ENCODE measurements around the gene IL1A. TPM values are rescaled to one million over a fixed set of nuclear protein-coding genes. Genes with fewer than 3 reads are reported as not detected.

Gene IL1A
- total RNA-seq, 1 donor from 2014 or later: not detected

- no peak overlapping the region for H3K4me3 Mint-ChIP-seq (ENCODE audit: unreplicated experiment)
These were observed 47.2 kb upstream of the IL1A start for GRCh38 chr2:112831513-112831845.

GRCh38 chr2:112830682-112831512, 46.6 kb upstream of the IL1A start:
- Mint-ChIP-seq H3K36me3 (ENCODE audit: unreplicated experiment) (no peaks in the 10 kb centered on the region), H3K4me1 (ENCODE audit: low read depth, unreplicated experiment) (no peaks in the 10 kb centered on the region), H3K4me3 (ENCODE audit: unreplicated experiment) (no peak overlapping the region), H3K27me3 (ENCODE audit: unreplicated experiment) (no peaks in the 10 kb centered on the region), H3K27ac (ENCODE audit: unreplicated experiment) (no peak overlapping the region), H3K9me3 (ENCODE audit: unreplicated experiment) (no peaks in the 10 kb centered on the region)
- no peak for DNase-seq
- TF ChIP-seq, protein P1, sequence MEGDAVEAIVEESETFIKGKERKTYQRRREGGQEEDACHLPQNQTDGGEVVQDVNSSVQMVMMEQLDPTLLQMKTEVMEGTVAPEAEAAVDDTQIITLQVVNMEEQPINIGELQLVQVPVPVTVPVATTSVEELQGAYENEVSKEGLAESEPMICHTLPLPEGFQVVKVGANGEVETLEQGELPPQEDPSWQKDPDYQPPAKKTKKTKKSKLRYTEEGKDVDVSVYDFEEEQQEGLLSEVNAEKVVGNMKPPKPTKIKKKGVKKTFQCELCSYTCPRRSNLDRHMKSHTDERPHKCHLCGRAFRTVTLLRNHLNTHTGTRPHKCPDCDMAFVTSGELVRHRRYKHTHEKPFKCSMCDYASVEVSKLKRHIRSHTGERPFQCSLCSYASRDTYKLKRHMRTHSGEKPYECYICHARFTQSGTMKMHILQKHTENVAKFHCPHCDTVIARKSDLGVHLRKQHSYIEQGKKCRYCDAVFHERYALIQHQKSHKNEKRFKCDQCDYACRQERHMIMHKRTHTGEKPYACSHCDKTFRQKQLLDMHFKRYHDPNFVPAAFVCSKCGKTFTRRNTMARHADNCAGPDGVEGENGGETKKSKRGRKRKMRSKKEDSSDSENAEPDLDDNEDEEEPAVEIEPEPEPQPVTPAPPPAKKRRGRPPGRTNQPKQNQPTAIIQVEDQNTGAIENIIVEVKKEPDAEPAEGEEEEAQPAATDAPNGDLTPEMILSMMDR (IDR thresholded peaks at IDR 0.05; ENCODE audit: partially characterized antibody, unreplicated experiment): no peak

More at GRCh38 chr2:112831513-112831845, 47.2 kb upstream of the IL1A start:
- Mint-ChIP-seq H3K36me3 (ENCODE audit: unreplicated experiment) (no peaks in the 10 kb centered on the region), H3K27ac (ENCODE audit: unreplicated experiment) (no peak overlapping the region), H3K4me1 (ENCODE audit: low read depth, unreplicated experiment) (no peaks in the 10 kb centered on the region), H3K9me3 (ENCODE audit: unreplicated experiment) (no peaks in the 10 kb centered on the region), H3K27me3 (ENCODE audit: unreplicated experiment) (no peaks in the 10 kb centered on the region)
- TF ChIP-seq, protein P1 (IDR thresholded peaks at IDR 0.05; ENCODE audit: partially characterized antibody, unreplicated experiment): no peak
- DNase-seq: no peak

DNA sequence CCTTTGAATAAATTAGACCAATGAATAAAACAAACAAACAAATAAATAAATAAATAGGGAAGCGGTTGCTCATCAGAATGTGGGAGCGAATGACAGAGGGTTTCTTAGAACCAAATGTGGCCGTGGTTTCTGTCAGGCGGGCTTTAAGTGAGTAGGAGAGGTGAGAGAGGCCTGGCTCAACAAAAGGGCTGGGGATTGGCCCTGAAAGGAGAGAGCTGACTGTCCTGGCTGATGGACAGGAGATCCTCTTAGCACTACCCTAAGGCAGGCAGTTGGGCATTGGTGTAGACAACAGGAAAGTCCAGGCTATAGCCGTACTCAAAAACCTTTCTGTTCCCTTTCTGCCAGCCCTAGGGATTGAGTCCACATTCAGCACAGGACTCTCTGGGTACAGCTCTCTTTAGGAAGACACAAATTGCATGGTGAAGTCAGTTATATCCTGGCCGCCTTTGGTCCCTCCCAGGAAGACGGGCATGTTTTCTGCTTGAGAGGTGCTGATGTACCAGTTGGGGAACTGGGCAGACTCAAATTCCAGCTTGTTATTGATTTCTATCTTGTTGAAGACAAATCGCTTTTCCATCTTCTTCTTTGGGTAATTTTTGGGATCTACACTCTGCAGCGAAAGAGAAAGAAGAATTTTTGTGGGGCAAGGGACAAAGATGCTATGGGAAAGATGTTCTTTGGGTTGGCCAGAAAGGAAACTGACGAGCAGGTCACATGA, 45.8 kb upstream of the IL1A start:
- Mint-ChIP-seq H3K27ac (ENCODE audit: unreplicated experiment) (peak overlapping the region; percentile 18), H3K36me3 (ENCODE audit: unreplicated experiment) (no peaks in the 10 kb centered on the region), H3K9me3 (ENCODE audit: unreplicated experiment) (no peaks in the 10 kb centered on the region), H3K4me1 (ENCODE audit: low read depth, unreplicated experiment) (no peaks in the 10 kb centered on the region), H3K4me3 (ENCODE audit: unreplicated experiment) (no peak overlapping the region), H3K27me3 (ENCODE audit: unreplicated experiment) (no peaks in the 10 kb centered on the region)
- no peak for DNase-seq
- TF ChIP-seq, protein P1 (IDR thresholded peaks at IDR 0.05; ENCODE audit: partially characterized antibody, unreplicated experiment): no peak

DNA sequence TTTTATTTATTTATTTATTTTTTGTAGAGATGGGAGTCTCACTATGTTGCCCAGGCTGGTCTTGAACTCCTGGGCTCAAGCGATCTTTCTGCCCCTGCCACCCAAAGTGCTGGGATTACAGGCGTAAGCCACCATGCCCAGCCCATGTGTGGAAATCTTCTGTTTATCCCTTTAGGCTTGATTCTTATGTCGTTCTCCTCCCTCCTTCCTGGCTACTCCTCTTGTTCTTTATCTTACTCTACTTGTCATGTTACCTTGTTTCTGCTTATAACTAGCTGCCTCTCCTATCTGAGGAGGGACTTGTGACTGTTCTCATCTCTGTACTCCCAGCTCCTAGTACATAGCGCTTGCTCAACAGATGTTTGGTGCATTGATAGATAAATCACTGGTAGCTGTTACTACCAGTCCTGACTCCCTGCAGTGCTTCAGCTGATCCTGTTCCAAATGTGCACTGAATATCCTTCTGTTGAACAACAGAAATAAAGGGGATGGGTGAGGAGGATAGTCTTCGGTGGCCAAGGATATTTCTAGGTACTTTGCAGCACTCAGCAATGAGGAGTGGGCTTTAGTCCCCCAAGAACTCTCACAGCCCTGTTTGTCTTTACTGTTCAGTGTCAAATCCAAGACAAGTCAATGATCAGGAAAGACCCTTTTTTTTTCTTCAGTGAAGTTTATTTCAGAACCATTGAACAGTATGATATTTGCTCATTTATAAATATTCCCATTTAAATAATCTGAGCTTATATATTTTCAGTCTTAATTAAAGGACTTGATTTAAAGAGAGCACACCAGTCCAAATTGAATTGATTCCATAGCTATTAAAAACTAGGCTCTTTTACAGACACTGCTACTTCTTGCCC, 45.0 kb upstream of the IL1A start:
- Mint-ChIP-seq H3K27ac (ENCODE audit: unreplicated experiment) (no peak overlapping the region), H3K27me3 (ENCODE audit: unreplicated experiment) (no peaks in the 10 kb centered on the region), H3K4me3 (ENCODE audit: unreplicated experiment) (no peak overlapping the region), H3K4me1 (ENCODE audit: low read depth, unreplicated experiment) (no peaks in the 10 kb centered on the region), H3K9me3 (ENCODE audit: unreplicated experiment) (no peaks in the 10 kb centered on the region), H3K36me3 (ENCODE audit: unreplicated experiment) (no peaks in the 10 kb centered on the region)
- TF ChIP-seq, protein P1 (IDR thresholded peaks at IDR 0.05; ENCODE audit: partially characterized antibody, unreplicated experiment): no peak
- no peak for DNase-seq
